HCT116 (cell line): ENCODE measurements around the gene CUBN.

ENCODE experiments used
- CEBPB ChIP-seq: IDR thresholded peaks from 2 replicates; pipeline ENCODE4 v1.6.1; 2012; ENCODE audit warnings: low read depth
- EZH2 ChIP-seq: fragments of 200-600 bp; sonication (generic); IDR thresholded peaks from 2 replicates; pipeline ENCODE4 v1.6.1; 2017; ENCODE audit warnings: antibody characterized with exemption, mixed run types
- EZH2phosphoT487 ChIP-seq: fragments of 200-600 bp; IDR thresholded peaks from 2 replicates; pipeline ENCODE4 v1.6.1; 2018; ENCODE audit warnings: antibody characterized with exemption, borderline replicate concordance
- FOSL1 ChIP-seq: IDR thresholded peaks from 2 replicates; pipeline ENCODE4 v1.6.1; 2012; ENCODE audit warnings: low read depth
- JUND ChIP-seq: IDR thresholded peaks from 2 replicates; pipeline ENCODE4 v1.6.1; 2012
- POLR2A ChIP-seq: IDR thresholded peaks from 2 replicates; pipeline ENCODE4 v1.7.0; 2011; ENCODE audit warnings: borderline replicate concordance; ENCODE audit not compliant: insufficient read depth, insufficient read length; ENCODE audit errors: extremely low read depth
- TCF7L2 ChIP-seq: IDR thresholded peaks from 2 replicates; pipeline ENCODE4 v1.7.0; 2011; ENCODE audit warnings: borderline replicate concordance, inconsistent platforms; ENCODE audit not compliant: insufficient read depth, insufficient read length; ENCODE audit errors: extremely low read depth
- ZNF274 ChIP-seq: fragments of 200-500 bp; sonication (Bioruptor generic); IDR thresholded peaks from 2 replicates; pipeline ENCODE4 v1.6.1; 2014; ENCODE audit warnings: mild to moderate bottlenecking, low read depth, low read length, inconsistent platforms
- TF ChIP-seq, protein P1 (sequence below): IDR thresholded peaks from 2 replicates; pipeline ENCODE4 v1.6.1; 2012
- TF ChIP-seq, protein P2 (sequence below), 3 experiments: fragments of 200-600 bp in 1 of 3; sonication (generic) in 1 of 3; IDR thresholded peaks in 2 of 3; conservative IDR thresholded peaks in 1 of 3; 2 replicates each; pipeline ENCODE4 v1.5.1; 2012 to 2017; ENCODE audit warnings: low read depth in 2 of 3, low read length in 2 of 3, antibody characterized with exemption in 1 of 3, borderline replicate concordance in 1 of 3, control low read depth in 1 of 3, mild to moderate bottlenecking in 1 of 3, mixed read lengths in 1 of 3, mixed run types in 1 of 3, moderate library complexity in 1 of 3; ENCODE audit not compliant: insufficient read depth in 1 of 3
- TF ChIP-seq, protein P3 (sequence below): IDR thresholded peaks from 2 replicates; pipeline ENCODE4 v1.6.1; 2012
- TF ChIP-seq, protein P4 (sequence below): IDR thresholded peaks from 2 replicates; pipeline ENCODE4 v1.6.1; 2012; ENCODE audit warnings: low read depth

DNA sequence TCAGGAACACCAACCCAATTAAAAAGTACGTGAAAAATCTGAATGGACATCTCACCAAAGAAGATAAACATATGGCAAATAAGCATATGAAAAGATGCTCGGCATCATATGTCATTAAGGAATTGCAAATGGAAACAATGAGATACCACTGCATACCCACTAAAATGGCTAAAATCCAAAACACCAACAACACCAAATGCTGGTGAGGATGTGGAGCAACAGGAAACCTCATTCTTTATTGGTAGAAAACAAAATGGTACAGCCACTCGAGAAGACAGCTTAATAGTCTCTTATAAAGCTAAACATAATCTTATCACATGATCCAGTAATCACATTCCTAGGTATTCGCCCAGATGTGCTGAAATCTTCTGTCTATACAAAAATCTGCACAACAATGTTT is 325.5 kb downstream of the CUBN start:
- TF ChIP-seq, protein P1, sequence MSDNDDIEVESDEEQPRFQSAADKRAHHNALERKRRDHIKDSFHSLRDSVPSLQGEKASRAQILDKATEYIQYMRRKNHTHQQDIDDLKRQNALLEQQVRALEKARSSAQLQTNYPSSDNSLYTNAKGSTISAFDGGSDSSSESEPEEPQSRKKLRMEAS: no peak
- TF ChIP-seq ZNF274 (no peak), EZH2 (no peak), EZH2phosphoT487 (no peak), JUND (no peak), CEBPB (no peak), POLR2A (no peak), FOSL1 (no peak), TCF7L2 (no peak)
- TF ChIP-seq, protein P2, sequence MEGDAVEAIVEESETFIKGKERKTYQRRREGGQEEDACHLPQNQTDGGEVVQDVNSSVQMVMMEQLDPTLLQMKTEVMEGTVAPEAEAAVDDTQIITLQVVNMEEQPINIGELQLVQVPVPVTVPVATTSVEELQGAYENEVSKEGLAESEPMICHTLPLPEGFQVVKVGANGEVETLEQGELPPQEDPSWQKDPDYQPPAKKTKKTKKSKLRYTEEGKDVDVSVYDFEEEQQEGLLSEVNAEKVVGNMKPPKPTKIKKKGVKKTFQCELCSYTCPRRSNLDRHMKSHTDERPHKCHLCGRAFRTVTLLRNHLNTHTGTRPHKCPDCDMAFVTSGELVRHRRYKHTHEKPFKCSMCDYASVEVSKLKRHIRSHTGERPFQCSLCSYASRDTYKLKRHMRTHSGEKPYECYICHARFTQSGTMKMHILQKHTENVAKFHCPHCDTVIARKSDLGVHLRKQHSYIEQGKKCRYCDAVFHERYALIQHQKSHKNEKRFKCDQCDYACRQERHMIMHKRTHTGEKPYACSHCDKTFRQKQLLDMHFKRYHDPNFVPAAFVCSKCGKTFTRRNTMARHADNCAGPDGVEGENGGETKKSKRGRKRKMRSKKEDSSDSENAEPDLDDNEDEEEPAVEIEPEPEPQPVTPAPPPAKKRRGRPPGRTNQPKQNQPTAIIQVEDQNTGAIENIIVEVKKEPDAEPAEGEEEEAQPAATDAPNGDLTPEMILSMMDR (IDR thresholded peaks at IDR 0.05 in 2 of 3, conservative IDR thresholded peaks at IDR 0.05 in 1 of 3; ENCODE audit: borderline replicate concordance in 1 of 3, insufficient read depth in 1 of 3, low read depth in 2 of 3, low read length in 2 of 3): no peak
- TF ChIP-seq, protein P3, sequence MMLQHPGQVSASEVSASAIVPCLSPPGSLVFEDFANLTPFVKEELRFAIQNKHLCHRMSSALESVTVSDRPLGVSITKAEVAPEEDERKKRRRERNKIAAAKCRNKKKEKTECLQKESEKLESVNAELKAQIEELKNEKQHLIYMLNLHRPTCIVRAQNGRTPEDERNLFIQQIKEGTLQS: no peak
- TF ChIP-seq, protein P4, sequence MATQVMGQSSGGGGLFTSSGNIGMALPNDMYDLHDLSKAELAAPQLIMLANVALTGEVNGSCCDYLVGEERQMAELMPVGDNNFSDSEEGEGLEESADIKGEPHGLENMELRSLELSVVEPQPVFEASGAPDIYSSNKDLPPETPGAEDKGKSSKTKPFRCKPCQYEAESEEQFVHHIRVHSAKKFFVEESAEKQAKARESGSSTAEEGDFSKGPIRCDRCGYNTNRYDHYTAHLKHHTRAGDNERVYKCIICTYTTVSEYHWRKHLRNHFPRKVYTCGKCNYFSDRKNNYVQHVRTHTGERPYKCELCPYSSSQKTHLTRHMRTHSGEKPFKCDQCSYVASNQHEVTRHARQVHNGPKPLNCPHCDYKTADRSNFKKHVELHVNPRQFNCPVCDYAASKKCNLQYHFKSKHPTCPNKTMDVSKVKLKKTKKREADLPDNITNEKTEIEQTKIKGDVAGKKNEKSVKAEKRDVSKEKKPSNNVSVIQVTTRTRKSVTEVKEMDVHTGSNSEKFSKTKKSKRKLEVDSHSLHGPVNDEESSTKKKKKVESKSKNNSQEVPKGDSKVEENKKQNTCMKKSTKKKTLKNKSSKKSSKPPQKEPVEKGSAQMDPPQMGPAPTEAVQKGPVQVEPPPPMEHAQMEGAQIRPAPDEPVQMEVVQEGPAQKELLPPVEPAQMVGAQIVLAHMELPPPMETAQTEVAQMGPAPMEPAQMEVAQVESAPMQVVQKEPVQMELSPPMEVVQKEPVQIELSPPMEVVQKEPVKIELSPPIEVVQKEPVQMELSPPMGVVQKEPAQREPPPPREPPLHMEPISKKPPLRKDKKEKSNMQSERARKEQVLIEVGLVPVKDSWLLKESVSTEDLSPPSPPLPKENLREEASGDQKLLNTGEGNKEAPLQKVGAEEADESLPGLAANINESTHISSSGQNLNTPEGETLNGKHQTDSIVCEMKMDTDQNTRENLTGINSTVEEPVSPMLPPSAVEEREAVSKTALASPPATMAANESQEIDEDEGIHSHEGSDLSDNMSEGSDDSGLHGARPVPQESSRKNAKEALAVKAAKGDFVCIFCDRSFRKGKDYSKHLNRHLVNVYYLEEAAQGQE: no peak
